HG03354 (cell line): Measurements from ENCODE around the gene NMRK2.
"Not testable (repeated sequence)": the region's sequence is repeated elsewhere in the genome, so short reads cannot be mapped to it uniquely, and the experiment has no call there.

Experiments
- ATAC-seq: cut with Tn5 transposase; IDR thresholded peaks from one replicate; pipeline ENCODE4 v1.9.1; 2021; ENCODE audit warnings: mild to moderate bottlenecking; ENCODE audit not compliant: unreplicated experiment, poor library complexity, severe bottlenecking

The NMRK2 gene

DNA sequence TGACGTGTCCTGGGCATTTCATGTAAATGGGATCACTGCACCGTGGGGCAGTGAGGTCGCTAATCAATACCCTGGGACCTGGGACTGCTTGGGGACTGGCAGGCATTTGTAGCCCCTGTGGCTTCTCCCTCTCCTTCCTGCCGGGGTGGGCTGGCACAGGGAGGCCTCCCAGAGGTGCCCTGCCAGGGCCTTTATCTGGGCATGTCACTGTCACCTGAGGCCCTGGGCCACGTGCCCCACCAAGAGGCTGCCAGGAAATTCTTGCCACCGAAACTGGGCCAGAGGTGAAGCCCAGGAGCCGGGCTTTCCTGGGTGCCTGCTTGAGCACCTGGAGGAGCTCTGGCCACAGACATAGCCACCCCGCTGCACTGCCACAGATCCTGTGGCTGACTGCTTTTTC, 1.8 kb upstream of the NMRK2 start:
- ATAC-seq, result no peak

DNA sequence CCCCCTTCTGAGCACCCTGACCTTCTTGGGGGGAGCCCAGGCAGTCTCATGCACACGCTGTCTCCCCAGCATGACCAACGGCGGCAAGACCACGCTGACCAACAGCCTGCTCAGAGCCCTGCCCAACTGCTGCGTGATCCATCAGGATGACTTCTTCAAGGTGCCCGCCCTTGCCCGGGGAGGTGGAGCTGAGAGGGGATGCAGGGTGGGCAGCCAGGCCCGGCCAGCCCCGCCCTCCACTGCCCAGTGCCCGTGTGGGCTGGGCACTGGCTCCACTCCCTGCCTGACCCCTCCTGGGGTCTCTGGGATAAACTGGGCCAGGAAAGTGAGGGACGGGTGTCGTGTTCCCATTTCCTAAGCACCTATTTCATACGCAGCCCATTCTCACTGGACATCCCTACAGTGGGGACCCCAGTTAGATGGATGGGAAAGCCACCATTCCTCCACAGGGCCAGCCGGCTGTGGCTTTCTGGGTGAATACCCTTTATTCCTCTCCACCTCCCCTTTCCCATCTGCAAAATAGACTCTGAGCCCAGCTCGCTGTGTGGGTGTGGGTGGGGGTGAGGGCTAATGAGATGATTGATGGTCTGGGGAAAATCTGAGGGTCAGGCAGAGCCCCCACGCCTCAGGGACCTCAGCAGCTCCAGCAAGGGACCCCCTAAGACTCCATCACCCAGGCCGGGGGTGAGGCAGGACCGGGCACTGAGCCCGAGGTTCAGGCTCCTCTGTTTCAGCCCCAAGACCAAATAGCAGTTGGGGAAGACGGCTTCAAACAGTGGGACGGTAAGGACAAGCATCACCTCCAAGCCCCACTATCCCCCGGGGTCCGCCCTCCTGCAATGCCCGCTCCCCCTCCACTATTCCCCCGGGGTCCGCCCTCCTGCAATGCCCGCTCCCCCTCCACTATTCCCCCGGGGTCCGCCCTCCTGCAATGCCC, 3.9 kb downstream of the NMRK2 start:
- ATAC-seq, result no peak

DNA sequence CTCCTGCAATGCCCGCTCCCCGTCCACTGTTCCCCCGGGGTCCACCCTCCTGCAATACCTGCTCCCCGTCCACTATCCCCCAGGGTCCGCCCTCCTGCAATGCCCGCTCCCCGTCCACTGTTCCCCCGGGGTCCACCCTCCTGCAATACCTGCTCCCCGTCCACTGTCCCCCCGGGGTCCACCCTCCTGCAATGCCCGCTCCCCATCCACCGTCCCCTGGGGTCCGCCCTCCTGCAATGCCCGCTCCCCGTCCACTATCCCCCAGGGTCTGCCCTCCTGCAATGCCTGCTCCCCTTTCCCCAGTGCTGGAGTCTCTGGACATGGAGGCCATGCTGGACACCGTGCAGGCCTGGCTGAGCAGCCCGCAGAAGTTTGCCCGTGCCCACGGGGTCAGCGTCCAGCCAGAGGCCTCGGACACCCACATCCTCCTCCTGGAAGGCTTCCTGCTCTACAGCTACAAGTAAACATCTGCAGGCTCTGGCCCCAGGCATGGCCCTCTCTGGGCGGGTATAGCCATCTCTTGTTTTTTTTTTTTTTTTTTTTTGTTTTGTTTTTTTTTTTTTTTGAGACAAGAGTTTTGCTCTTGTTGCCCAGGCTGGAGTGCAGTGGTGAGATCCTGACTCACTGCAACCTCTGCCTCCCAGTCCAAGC, 5.6 kb downstream of the NMRK2 start:
- not testable (repeated sequence) for ATAC-seq

DNA sequence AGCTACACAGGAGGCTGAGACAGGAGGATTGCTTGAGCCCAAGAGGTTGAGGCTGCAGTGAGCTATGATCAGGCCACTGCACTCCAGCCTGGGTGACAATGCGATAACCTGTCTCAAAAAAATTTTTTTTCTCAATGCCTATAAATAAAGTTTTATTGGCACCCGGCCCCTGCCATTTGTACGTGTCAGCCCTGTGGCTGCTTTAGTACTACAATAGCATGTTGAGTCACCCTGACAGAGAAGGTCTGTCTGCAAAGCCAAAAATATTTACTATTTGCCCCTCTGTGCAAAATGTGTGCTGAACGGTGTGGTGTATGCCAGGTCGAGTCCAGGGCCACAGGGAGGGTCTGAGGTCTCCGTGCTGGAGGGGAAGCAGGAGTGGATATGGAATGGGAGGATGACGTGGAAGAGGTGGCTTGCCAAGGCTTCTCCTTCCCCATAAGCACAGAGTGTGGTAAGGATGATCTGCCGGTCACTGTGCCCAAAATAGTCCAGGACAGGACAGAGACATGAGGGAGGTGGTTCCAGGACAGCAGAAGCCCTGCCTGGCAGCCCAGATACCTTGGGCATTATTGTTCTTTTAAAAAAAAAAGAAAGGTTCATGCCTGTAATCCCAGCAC, 10.0 kb downstream of the NMRK2 start:
- no peak for ATAC-seq

DNA sequence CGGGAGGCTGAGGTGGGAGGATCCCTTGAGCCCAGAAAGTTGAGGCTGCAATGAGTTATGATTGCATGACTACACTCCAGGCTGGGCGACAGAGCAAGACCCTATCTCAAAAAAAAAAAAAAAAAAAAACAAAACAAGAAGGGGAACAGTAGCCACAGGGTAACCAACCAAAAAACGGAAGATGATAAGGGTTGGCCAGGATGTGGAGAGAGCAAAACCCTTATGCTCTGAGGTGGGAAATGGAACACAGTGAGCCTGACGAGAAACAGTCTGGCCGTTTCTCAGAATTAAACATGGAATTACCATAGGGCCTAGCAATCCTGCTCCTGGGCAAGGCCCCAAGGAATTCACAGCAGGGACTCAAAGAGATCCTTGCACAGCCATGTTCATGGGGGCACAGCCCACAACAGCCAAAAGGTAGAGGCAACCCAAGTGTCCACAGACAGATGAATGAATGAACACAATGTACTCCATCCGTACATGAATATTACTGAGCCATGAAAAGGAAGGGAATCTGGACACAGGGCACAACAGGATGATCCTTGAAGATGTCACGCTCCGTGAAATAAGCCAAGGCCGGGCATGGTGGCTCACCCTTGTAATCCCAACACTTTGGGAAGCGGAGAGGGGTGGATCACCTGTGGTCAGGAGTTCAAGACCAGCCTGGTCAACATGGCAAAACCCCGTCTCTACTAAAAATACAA, 11.3 kb downstream of the NMRK2 start:
- no peak for ATAC-seq

DNA sequence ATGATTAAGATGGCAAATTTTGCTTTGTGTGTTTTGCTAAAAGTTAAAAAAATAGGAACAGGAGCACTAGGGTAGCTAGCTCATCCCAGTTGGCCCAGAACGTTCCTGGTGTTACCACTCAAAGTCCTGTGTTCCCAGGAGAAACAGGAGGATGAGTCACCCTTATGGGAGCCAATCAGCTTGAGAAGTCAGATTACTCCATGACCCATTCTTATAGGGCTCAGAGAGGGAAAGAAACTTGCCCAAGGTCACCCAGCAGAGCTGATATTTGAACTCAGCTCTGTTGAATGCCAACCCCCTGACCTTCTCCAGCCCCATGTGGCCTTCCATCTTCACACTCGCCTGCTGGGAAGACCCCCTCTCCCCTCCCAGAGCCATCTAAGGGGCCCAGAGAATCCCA, 13.0 kb downstream of the NMRK2 start:
- no peak for ATAC-seq

DNA sequence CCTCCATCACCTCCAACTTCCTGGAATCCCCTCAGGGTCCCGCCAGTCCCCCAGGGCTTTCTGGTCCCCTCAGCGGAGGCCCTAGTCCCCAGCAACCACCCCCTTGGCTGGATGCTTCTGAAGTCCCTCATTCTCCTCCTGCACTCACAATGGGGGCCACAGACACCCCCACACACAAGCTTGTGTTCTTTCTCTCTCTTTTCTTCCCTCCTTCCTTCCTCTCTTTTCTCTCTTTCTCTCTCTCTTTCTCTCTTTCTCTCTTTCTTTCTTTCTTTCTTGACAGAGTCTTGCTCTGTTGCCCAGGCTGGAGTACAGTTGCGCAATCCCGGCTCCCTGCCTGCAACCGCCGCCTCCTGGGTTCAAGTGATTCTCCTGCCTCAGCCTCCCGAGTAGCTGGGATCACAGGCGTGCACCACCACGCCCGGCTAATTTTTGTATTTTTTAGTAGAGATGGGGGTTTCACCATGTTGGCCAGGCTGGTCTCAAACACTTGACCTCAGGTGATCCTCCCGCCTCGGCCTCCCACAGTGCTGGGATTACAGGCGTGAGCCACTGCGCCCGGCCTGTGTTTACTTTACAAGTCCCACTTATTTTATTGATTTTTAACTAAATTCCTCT, 14.6 kb downstream of the NMRK2 start:
- ATAC-seq, result not testable (repeated sequence)

DNA sequence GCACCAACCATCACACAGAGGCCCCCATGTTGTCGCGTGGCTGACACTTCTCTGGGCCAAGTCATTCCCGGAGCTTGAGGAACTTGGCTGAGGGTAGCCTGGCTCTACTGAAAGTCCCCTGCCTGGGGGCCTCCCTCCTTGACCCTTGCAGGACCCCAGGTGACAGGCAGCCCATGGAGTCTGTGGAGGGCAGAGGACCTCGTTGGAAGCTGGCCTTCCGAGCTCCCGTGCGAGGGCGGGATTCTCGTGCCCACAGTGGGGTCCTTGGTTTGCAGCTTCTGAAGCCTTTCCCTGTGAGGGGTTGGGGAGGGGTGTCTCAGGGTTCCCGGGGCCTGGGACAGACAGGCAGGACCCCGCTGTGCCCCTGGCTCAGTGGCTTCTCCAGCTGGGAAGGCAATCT, 16.4 kb downstream of the NMRK2 start:
- ATAC-seq, result no peak

DNA sequence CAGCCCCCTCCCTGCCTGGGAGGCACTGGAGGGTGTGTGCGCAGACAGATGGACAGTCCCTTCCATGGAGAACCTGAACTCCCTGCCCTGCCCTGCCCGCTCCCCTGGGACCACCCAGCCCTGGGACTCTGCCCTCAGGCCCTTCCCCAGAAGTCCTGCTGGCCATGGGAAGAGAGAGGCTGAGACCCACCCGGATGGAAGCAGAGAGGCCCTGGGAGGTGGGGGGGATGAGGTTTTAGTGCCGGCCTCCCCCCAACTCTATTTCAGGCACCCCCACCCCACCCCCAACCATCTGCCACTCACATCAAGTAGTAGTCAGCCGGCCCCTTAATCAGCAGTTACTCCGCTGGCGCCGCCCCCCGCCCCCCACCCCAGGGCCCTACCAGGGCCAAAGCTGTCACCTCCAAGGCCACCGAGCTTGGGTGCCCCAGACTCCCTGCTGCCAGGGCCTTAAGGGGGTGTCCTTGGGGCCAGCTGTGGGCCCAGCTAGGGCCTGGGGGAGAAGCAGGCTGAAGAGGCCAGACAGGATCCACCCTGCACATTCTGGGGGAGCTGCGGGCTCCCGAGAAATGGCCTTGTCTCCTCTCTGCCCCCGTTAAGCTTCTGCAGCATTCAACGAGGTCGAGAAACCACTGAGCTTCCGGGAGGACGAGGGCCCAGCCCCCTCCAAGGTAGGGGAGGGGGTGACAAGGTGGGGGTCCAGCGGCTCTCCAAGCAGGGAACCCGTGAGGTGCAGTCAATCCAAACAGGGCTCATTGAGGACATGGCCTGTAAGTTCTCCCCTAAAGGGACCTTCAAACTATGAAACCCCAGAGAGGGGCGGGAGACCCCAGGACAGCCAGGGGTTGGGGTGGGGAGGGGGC, 17.4 kb downstream of the NMRK2 start:
- no peak for ATAC-seq

DNA sequence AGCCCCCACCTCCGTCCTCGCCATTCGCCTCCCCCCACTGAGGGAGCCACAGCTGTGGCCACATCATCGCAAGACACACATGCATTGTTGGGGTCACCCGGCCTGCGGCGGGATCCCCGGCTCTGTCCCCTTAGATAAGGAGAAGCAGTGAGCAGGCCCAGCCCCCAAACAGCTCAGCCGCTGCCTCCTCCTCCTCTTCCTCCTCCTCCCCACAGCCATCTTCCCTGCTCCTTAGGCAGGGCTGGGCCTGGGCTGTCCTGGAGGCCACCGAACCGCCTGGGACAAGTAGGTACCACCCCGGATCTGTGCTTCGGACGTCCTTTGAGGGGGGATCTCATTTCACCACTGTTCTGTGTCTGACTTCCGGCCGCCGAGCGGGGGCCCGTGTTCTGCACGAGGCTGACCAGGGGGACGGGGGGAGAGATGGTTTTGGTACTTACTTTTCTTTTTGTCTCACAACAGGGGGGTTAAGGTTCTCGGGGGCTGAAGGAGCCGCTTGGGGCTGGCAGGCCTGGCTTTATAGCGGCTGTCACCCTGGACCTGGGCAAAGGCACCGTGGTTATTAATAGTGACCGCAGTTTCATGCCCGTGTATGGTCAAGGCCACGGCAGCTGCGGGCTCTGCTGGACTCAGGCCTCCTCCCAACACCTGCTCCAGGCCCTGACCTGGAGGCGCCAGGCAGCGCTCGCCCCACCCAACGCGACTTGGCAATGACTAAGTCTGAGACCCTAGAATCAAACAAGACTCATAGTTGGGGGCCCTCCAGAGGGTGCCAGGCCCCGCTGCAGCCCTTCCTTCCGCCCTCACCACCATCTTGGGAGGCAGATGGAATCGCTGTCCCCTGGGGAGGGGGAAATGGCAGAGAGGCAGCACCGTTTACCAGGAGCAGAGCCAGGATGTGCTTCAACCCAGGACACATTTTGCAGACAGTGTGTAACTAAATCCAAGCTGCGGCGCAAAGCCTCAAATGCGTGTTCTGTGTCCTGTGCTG, 18.3 kb downstream of the NMRK2 start:
- ATAC-seq, result no peak

DNA sequence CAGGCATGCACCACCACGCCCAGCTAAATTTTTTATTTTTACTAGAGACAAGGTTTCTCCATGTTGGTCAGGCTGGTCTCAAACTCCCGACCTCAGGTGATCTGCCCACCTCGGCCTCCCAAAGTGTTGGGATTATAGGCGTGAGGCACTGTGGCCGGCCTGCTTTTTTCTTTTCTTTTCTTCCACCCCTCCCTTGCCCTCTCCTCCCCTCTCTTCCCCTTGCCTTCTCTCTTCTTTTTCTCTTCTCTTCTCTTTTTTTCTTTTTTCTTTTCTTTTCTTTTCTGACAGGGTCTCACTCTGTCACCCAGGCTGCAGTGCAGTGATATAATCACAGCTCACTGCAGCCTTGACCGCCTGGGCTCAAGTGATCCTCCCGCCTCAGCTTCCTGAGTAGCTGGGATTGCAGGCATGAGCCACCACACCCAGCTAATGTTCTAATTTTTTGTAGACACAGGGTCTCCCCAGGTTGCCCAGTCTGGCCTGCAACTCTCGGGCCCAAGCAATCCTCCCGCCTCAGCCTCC, 19.9 kb downstream of the NMRK2 start:
- ATAC-seq, result not testable (repeated sequence)

DNA sequence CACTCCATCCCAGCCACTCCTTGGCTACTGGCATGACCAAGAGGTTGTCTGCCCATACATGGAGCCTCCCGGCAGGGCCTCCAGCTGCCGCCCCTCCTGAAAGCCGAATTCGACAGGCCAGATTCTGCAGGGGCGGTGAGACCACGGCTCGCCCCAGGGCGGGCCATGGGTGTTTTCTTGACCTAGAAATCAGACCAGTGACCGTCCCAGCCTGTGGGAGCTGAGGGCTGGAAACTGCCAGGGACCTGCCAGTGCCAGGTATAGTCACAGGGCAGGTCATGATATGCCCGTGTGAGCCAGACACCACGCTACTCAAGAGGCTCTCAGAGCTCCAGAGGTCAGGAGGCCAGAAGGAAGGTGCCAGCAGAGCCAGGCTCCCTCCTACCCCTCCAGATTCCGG, 21.2 kb downstream of the NMRK2 start:
- ATAC-seq, result no peak

DNA sequence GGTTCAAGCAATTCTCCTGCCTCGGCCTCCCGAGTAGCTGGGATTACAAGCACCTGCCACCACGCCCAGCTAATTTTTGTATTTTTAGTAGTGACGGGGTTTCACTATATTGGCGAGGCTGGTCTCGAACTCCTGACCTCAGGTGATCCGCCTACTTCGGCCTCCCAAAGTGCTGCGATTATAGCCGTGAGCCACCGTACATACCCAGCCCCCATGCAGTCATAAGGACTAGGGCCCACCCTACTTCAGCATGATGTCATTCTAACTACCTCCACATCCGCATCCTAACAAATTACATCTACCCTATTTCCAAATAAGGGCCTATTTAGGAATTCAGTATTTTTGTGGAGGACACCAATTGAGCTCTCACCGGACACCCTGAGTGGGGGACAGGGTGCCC, 22.4 kb downstream of the NMRK2 start:
- not testable (repeated sequence) for ATAC-seq

DNA sequence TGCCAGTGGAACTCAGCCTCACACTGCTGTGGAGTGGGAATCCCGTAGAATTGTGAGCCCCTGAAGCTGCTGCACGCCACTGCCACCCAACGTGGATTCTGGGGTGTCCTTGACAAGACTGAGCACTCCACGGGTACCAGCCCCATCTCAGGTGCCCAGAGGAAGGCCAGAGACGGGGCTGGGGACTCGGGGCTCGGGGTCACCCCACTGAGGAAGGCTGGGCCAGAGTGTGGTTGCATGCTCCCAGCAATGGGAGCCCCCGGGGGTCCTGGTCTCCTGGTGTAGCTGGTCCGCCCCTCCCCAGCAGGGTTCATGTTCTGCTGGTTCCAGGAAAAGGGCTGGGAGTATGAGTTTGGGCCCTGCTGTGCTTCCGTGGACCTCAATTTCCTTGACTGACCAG, 22.8 kb downstream of the NMRK2 start:
- no peak for ATAC-seq

DNA sequence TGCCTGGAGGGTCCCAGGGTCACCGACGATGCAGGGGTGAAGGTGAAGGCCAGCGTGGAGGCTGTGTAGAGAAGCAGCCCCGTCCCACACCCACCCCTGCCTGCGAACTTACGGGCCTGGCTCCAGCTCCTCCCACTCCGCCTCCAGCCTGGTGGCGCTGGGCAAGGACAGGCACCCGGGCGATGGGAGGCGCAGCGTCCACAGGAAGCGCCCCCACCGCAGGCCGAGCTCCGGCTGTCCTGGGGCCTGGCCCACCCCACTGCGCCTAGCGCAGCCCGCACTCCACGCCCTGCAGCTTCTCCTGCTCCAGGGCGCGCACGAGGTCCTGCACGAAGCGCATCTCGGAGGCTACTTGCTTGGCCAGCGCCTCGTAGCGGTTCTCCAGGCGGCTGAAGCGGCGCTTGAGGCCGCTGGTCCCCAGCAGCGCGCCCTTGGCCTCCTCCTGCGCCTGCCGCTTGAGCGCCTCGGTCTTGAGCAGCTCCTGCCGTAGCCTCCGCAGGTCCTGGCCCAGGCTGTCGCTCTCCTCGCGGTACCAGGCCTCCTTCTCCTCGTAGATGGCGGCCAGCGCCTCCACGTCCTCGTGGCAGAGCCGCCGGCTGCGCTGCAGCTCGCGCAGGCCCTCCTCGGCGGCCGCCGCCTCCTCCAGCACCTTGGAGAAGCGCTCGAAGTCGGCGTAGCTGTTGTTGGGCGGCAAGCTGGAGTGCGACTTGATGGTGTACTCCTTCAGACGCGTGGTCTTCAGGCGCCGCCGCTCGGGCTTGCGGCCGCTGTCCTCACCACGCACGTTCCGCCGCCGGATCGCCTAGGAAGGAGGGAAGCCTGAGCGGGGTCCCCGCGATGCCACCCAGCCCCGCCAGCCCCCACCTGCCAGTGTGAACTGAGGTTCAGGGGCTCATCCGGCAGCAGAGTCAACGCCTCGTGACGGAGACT, 26.2 kb downstream of the NMRK2 start:
- ATAC-seq, result no peak

DNA sequence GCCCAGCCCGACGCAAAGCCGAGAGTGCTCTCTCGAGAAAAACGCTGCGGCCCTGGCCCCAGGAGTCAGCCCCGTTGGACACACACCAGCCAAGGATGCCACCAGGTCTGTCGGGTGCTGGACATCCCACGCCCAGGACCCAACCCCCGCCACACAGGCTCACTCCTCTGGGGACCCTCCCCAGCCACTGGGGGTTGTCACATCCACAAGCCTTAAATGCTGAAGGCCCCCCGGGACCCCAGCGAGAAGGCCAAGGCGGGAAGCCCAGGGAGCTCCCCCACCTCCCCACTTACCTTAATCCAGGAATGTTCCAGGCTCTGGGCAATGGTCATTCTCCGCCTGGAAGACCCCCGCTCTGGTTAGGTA, 26.9 kb downstream of the NMRK2 start:
- no peak for ATAC-seq

DNA sequence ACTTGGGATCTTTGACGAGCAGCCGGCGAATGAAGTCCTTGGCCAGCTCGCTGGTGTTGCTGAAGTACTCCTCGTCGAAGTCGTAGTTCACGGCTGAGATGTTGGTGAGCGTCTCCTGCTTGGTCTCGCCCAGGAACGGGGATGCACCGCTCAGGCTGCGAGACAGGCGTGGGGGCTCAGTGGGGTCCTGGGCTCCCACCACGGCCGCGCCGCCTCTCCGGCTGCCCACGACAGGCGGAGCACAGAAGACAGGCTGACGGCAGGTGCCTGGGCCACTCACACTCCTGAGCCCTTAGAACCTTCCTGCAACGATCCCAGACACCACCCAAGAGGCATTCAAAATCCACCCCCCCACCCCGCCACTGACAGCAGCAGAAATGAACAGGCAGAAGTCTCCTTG, 28.1 kb downstream of the NMRK2 start:
- no peak for ATAC-seq
